ENCODE results near the gene NME3.

DNA sequence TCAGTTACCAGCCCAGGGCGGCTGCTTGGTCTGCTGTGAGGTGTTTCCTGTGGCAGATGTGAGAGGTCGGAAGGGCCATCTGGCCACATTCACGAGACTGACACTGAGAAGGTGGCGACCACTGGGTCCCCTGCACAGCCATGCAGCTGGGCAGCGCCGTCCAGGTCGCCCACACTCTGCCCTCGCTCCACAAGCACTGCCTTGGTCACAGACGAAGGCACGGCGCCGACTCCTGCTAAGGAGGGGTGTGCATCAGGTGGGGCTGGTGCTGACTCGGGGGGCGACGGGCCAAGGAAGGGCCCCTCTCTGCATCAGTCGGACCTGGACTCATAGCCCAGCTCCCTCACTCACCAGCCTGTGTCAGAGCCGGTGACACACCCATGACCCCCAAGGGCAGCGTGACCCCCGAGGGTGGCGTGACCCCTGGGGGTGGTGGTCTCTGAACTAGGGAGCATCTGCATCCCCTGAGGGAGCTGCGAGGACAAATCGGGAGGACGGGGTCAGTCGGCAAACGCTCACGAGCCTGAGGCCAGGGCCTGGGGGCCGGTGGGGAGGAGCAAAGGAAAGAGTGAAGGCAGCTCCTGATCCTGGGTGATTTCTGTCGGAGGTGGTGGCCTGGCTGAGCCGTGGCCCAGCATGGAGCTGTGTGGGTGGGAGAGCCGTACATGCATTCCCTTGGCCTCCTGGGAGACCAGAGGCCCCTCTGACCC lies 30.4 kb downstream of the NME3 start:
- TF ChIP-seq, protein P1, sequence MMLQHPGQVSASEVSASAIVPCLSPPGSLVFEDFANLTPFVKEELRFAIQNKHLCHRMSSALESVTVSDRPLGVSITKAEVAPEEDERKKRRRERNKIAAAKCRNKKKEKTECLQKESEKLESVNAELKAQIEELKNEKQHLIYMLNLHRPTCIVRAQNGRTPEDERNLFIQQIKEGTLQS (IDR thresholded peaks at IDR 0.05), result no peak
- TF ChIP-seq, protein P2, sequence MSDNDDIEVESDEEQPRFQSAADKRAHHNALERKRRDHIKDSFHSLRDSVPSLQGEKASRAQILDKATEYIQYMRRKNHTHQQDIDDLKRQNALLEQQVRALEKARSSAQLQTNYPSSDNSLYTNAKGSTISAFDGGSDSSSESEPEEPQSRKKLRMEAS (IDR thresholded peaks at IDR 0.05), result no peak
- TF ChIP-seq, protein P3, sequence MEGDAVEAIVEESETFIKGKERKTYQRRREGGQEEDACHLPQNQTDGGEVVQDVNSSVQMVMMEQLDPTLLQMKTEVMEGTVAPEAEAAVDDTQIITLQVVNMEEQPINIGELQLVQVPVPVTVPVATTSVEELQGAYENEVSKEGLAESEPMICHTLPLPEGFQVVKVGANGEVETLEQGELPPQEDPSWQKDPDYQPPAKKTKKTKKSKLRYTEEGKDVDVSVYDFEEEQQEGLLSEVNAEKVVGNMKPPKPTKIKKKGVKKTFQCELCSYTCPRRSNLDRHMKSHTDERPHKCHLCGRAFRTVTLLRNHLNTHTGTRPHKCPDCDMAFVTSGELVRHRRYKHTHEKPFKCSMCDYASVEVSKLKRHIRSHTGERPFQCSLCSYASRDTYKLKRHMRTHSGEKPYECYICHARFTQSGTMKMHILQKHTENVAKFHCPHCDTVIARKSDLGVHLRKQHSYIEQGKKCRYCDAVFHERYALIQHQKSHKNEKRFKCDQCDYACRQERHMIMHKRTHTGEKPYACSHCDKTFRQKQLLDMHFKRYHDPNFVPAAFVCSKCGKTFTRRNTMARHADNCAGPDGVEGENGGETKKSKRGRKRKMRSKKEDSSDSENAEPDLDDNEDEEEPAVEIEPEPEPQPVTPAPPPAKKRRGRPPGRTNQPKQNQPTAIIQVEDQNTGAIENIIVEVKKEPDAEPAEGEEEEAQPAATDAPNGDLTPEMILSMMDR (IDR thresholded peaks at IDR 0.05 in 2 of 3, conservative IDR thresholded peaks at IDR 0.05 in 1 of 3; ENCODE audit: borderline replicate concordance in 1 of 3, insufficient read depth in 1 of 3, low read depth in 2 of 3, low read length in 2 of 3), result no peak
- no peak for TF ChIP-seq EZH2 (IDR thresholded peaks at IDR 0.05)
- TF ChIP-seq POLR2A (IDR thresholded peaks at IDR 0.05; ENCODE audit: borderline replicate concordance, extremely low read depth, insufficient read depth, insufficient read length), result no peak
- TF ChIP-seq, protein P4, sequence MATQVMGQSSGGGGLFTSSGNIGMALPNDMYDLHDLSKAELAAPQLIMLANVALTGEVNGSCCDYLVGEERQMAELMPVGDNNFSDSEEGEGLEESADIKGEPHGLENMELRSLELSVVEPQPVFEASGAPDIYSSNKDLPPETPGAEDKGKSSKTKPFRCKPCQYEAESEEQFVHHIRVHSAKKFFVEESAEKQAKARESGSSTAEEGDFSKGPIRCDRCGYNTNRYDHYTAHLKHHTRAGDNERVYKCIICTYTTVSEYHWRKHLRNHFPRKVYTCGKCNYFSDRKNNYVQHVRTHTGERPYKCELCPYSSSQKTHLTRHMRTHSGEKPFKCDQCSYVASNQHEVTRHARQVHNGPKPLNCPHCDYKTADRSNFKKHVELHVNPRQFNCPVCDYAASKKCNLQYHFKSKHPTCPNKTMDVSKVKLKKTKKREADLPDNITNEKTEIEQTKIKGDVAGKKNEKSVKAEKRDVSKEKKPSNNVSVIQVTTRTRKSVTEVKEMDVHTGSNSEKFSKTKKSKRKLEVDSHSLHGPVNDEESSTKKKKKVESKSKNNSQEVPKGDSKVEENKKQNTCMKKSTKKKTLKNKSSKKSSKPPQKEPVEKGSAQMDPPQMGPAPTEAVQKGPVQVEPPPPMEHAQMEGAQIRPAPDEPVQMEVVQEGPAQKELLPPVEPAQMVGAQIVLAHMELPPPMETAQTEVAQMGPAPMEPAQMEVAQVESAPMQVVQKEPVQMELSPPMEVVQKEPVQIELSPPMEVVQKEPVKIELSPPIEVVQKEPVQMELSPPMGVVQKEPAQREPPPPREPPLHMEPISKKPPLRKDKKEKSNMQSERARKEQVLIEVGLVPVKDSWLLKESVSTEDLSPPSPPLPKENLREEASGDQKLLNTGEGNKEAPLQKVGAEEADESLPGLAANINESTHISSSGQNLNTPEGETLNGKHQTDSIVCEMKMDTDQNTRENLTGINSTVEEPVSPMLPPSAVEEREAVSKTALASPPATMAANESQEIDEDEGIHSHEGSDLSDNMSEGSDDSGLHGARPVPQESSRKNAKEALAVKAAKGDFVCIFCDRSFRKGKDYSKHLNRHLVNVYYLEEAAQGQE (IDR thresholded peaks at IDR 0.05; ENCODE audit: low read depth), result no peak
- TF ChIP-seq POLR2AphosphoS5 (IDR thresholded peaks at IDR 0.05; ENCODE audit: low read depth, low read length), result no peak
- TF ChIP-seq, protein P5, sequence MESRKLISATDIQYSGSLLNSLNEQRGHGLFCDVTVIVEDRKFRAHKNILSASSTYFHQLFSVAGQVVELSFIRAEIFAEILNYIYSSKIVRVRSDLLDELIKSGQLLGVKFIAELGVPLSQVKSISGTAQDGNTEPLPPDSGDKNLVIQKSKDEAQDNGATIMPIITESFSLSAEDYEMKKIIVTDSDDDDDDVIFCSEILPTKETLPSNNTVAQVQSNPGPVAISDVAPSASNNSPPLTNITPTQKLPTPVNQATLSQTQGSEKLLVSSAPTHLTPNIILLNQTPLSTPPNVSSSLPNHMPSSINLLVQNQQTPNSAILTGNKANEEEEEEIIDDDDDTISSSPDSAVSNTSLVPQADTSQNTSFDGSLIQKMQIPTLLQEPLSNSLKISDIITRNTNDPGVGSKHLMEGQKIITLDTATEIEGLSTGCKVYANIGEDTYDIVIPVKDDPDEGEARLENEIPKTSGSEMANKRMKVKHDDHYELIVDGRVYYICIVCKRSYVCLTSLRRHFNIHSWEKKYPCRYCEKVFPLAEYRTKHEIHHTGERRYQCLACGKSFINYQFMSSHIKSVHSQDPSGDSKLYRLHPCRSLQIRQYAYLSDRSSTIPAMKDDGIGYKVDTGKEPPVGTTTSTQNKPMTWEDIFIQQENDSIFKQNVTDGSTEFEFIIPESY (IDR thresholded peaks at IDR 0.05; ENCODE audit: extremely low read depth, insufficient replicate concordance, low read length), result no peak
- TF ChIP-seq SRF (IDR thresholded peaks at IDR 0.05; ENCODE audit: low read depth), result no peak
